Esophagus mucosa (tissue), 1 donor: ENCODE measurements around the gene SLC6A13. TPM values are rescaled to one million over a fixed set of nuclear protein-coding genes. Genes with fewer than 3 reads are reported as not detected.
A peak's percentile ranks its signal among the peaks of the same experiment; 100 is the strongest.

Experiments
- ATAC-seq: fragments of 200-7000 bp; cut with Tn5 transposase; one replicate; pipeline ENCODE4 v1.9.1; 2020
- total RNA-seq: library from RNA; stranded (reverse); gene quantifications from one replicate; pipeline ENCODE4 v1.2.4, GENCODE V29; 2023
- donor health status: DM: yes; HTN: yes; CAD: no.

The SLC6A13 gene
- total RNA-seq, 1 donor from 2014 or later, result not detected

GRCh38 chr12:176321-177181, 86.1 kb downstream of the SLC6A13 start:
- peak; percentile 60 for ATAC-seq

GRCh38 chr12:175759-176158, 86.9 kb downstream of the SLC6A13 start:
- no peak for ATAC-seq

- no peak for ATAC-seq
These were observed 87.4 kb downstream of the SLC6A13 start for GRCh38 chr12:175250-175649.

GRCh38 chr12:174596-174995, 88.0 kb downstream of the SLC6A13 start:
- no peak for ATAC-seq

- ATAC-seq, result no peak
These were observed 88.5 kb downstream of the SLC6A13 start for GRCh38 chr12:174124-174523.

- no peak for ATAC-seq
These were observed 89.9 kb downstream of the SLC6A13 start for GRCh38 chr12:172732-173161.

GRCh38 chr12:171743-172676, 90.6 kb downstream of the SLC6A13 start:
- ATAC-seq, result peak; percentile 48

- no peak for ATAC-seq
These were observed 91.4 kb downstream of the SLC6A13 start for GRCh38 chr12:171276-171675.

Other genes with a start within 250 kb of the SLC6A13 start
- 0.28 TPM for gene IQSEC3, start 196.1 kb downstream of the SLC6A13 start, total RNA-seq
- gene SLC6A12, start 48.7 kb downstream of the SLC6A13 start, total RNA-seq, result 0.12 TPM
- 42.6 TPM for gene KDM5A, start 126.5 kb upstream of the SLC6A13 start, total RNA-seq
- gene CCDC77, start 138.8 kb upstream of the SLC6A13 start, total RNA-seq, result 5.9 TPM
- gene B4GALNT3, start 197.1 kb upstream of the SLC6A13 start, total RNA-seq, result 25.9 TPM